Breast epithelium (tissue), 3 donors: Measurements from ENCODE around the gene LOXL4.

ENCODE experiments used
- CTCF ChIP-seq, 3 donors: fragments of 450-650 bp; IDR thresholded peaks; one replicate each; pipeline ENCODE4 v1.5.1; 2016 to 2017; ENCODE audit warnings: antibody characterized with exemption in 3 of 3, mild to moderate bottlenecking in 3 of 3, moderate library complexity in 3 of 3
- POLR2A ChIP-seq: fragments of 450-650 bp; IDR thresholded peaks from one replicate; pipeline ENCODE4 v1.6.1; 2016; ENCODE audit warnings: antibody characterized with exemption, mild to moderate bottlenecking, moderate library complexity
- POLR2AphosphoS5 ChIP-seq, 3 donors: sonication (generic); formaldehyde crosslinking; IDR thresholded peaks; one replicate each; pipeline ENCODE4 v1.6.1; 2017; ENCODE audit warnings: antibody characterized with exemption in 3 of 3

DNA sequence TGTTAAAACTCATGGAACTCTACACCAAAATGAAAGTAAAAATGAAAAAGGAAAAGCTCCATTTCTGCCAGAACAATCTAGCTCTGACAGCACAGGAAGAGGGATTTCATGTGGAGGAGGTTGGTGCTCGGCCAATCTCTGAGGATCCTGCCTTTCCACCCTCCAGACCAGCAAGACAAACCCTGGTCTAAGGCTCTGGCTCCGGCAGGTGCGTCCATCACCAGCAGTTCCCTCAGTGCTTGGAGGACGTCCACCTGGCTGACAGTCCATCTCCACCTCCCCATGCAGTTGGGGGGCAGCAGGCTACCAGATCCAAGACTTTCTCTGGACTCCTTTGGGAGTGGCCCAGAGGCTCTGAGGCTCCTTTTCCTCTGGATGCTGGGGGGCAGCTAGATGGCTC lies 25.0 kb upstream of the LOXL4 start:
- TF ChIP-seq CTCF (IDR thresholded peaks at IDR 0.05) (no peak), POLR2A (no peak), POLR2AphosphoS5 (IDR thresholded peaks at IDR 0.05) (no peak)
